HepG2 (cell line): ENCODE measurements around the gene CSNK1D. TPM values are rescaled to one million over a fixed set of nuclear protein-coding genes. Genes with fewer than 3 reads are reported as not detected.

Source experiments
- ATF3 ChIP-seq: sonication (generic); formaldehyde crosslinking; IDR thresholded peaks from 2 replicates; pipeline ENCODE4 v1.4.0; 2020; ENCODE audit warnings: missing genetic modification reagents
- CREB1 ChIP-seq, 2 experiments: fragments of 450-650 bp in 1 of 2; IDR thresholded peaks; 2 replicates each; pipeline ENCODE4 v1.6.1; 2016 to 2017; ENCODE audit warnings: control low read depth in 1 of 2, mild to moderate bottlenecking in 1 of 2, missing compliant biosample characterization in 1 of 2, missing genetic modification characterization in 1 of 2
- DNMT3B ChIP-seq: conservative IDR thresholded peaks from 2 replicates; pipeline ENCODE4 v1.6.1; 2016; ENCODE audit warnings: missing biosample characterization, control low read depth
- ETV6 ChIP-seq: sonication (generic); formaldehyde crosslinking; conservative IDR thresholded peaks from 2 replicates; pipeline ENCODE4 v1.4.0; 2020; ENCODE audit warnings: missing genetic modification reagents
- GABPB1 ChIP-seq: IDR thresholded peaks from 2 replicates; pipeline ENCODE4 v1.6.1; 2016; ENCODE audit warnings: mild to moderate bottlenecking, missing genetic modification reagents, moderate library complexity, missing compliant biosample characterization
- HOXA5 ChIP-seq: sonication (generic); formaldehyde crosslinking; IDR thresholded peaks from 2 replicates; pipeline ENCODE4 v1.4.0; 2020; ENCODE audit warnings: missing genetic modification reagents
- MXD4 ChIP-seq: IDR thresholded peaks from 2 replicates; pipeline ENCODE4 v1.6.1; 2016; ENCODE audit warnings: mild to moderate bottlenecking, missing biosample characterization, missing genetic modification reagents
- NCOR1 ChIP-seq: fragments of 200-600 bp; sonication (generic); IDR thresholded peaks from 2 replicates; pipeline ENCODE4 v1.7.0; 2017; ENCODE audit warnings: antibody characterized with exemption, low read length, borderline replicate concordance
- NFE2L1 ChIP-seq: sonication (generic); formaldehyde crosslinking; IDR thresholded peaks from 2 replicates; pipeline ENCODE4 v1.4.0; 2020; ENCODE audit warnings: missing genetic modification reagents, mild to moderate bottlenecking, borderline replicate concordance
- NFYB ChIP-seq: sonication (generic); formaldehyde crosslinking; IDR thresholded peaks from 2 replicates; pipeline ENCODE4 v1.4.0; 2020; ENCODE audit warnings: missing genetic modification reagents
- POGK ChIP-seq: sonication (generic); formaldehyde crosslinking; conservative IDR thresholded peaks from 2 replicates; pipeline ENCODE4 v1.8.0; 2022; ENCODE audit warnings: mild to moderate bottlenecking, moderate library complexity, missing genetic modification reagents
- RBM22 ChIP-seq: fragments of 200-400 bp; formaldehyde crosslinking; optimal IDR thresholded peaks from 2 replicates; pipeline ENCODE3; 2017; ENCODE audit warnings: mild to moderate bottlenecking, low read length, moderate library complexity
- SIX4 ChIP-seq: sonication (generic); formaldehyde crosslinking; IDR thresholded peaks from 2 replicates; pipeline ENCODE4 v1.4.0; 2020; ENCODE audit warnings: missing genetic modification reagents
- ZBTB25 ChIP-seq: IDR thresholded peaks from 2 replicates; pipeline ENCODE4 v1.6.1; 2018; ENCODE audit warnings: missing genetic modification reagents
- ZFP36L2 ChIP-seq: sonication (generic); formaldehyde crosslinking; IDR thresholded peaks from 2 replicates; pipeline ENCODE4 v1.4.0; 2020; ENCODE audit warnings: missing genetic modification reagents
- ZNF124 ChIP-seq: sonication (generic); formaldehyde crosslinking; IDR thresholded peaks from 2 replicates; pipeline ENCODE4 v1.4.0; 2020; ENCODE audit warnings: missing genetic modification reagents
- ZNF17 ChIP-seq: sonication (generic); formaldehyde crosslinking; IDR thresholded peaks from 2 replicates; pipeline ENCODE4 v1.5.0; 2020; ENCODE audit warnings: mild to moderate bottlenecking, missing genetic modification reagents
- ZNF232 ChIP-seq: sonication (generic); formaldehyde crosslinking; IDR thresholded peaks from 2 replicates; pipeline ENCODE4 v1.4.0; 2020; ENCODE audit warnings: missing genetic modification reagents, borderline replicate concordance
- ZNF260 ChIP-seq: sonication (generic); formaldehyde crosslinking; IDR thresholded peaks from 2 replicates; pipeline ENCODE4 v1.4.0; 2020; ENCODE audit warnings: missing genetic modification reagents, low read depth, mild to moderate bottlenecking, borderline replicate concordance
- ZNF547 ChIP-seq: sonication (generic); formaldehyde crosslinking; IDR thresholded peaks from 2 replicates; pipeline ENCODE4 v1.5.1; 2020; ENCODE audit warnings: mild to moderate bottlenecking, missing genetic modification reagents
- ZNF614 ChIP-seq: IDR thresholded peaks from 2 replicates; pipeline ENCODE4 v1.6.1; 2018; ENCODE audit warnings: missing biosample characterization, missing genetic modification reagents, inconsistent platforms, borderline replicate concordance
- ZNF768 ChIP-seq: sonication (generic); formaldehyde crosslinking; IDR thresholded peaks from 2 replicates; pipeline ENCODE4 v1.4.0; 2020; ENCODE audit warnings: missing genetic modification reagents
- polyA plus RNA-seq, 8 experiments: library from polyadenylated mRNA; depleted of rRNA in 3 of 8; stranded (reverse) in 7 of 8; unstranded in 1 of 8; fragments of >200 nt; fragmentation: Illumina TruSeq in 4 of 8; extraction: Trizol in 4 of 8; gene quantifications; 2 replicates each; pipeline versions ENCODE4 v1.2.1 to v1.2.3, GENCODE V29; 2011 to 2016; ENCODE audit warnings: low read depth in 4 of 8, missing spikeins in 1 of 8, mixed read lengths in 1 of 8; ENCODE audit not compliant: insufficient read depth in 1 of 8
- total RNA-seq, 5 experiments: library from RNA; depleted of rRNA; stranded (reverse); fragments of >200 nt; fragmentation: Illumina TruSeq; extraction: Trizol; gene quantifications; 2 replicates each; pipeline ENCODE4 v1.2.3, GENCODE V29; 2016; ENCODE audit warnings: low read depth in 1 of 5
- TF ChIP-seq, protein P1 (sequence below): sonication (generic); formaldehyde crosslinking; IDR thresholded peaks from 2 replicates; pipeline ENCODE4; 2020; ENCODE audit warnings: missing genetic modification reagents, mild to moderate bottlenecking, borderline replicate concordance

The CSNK1D gene
- total and polyA plus RNA-seq, 2 of the 13 experiments (the other 11 are each of a cell fraction or from before 2014, with no cell fraction given): 31.5 to 128 TPM

GRCh38 chr17:82292251-82293154 is 19.0 kb upstream of the CSNK1D start (continued):
- TF ChIP-seq, protein P1, sequence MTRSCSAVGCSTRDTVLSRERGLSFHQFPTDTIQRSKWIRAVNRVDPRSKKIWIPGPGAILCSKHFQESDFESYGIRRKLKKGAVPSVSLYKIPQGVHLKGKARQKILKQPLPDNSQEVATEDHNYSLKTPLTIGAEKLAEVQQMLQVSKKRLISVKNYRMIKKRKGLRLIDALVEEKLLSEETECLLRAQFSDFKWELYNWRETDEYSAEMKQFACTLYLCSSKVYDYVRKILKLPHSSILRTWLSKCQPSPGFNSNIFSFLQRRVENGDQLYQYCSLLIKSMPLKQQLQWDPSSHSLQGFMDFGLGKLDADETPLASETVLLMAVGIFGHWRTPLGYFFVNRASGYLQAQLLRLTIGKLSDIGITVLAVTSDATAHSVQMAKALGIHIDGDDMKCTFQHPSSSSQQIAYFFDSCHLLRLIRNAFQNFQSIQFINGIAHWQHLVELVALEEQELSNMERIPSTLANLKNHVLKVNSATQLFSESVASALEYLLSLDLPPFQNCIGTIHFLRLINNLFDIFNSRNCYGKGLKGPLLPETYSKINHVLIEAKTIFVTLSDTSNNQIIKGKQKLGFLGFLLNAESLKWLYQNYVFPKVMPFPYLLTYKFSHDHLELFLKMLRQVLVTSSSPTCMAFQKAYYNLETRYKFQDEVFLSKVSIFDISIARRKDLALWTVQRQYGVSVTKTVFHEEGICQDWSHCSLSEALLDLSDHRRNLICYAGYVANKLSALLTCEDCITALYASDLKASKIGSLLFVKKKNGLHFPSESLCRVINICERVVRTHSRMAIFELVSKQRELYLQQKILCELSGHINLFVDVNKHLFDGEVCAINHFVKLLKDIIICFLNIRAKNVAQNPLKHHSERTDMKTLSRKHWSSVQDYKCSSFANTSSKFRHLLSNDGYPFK: peak; percentile 58; the same call in 1 of the 2 replicates
- peak; percentile 88 for TF ChIP-seq GABPB1 (CRISPR knock-in tag)
- TF ChIP-seq CREB1 (IDR thresholded peaks at IDR 0.05): peak; percentile 61; the same call in 1 of the 2 replicates
- TF ChIP-seq CREB1 (CRISPR knock-in tag; IDR thresholded peaks at IDR 0.05): no peak; the same call in 1 of the 2 replicates
- TF ChIP-seq HOXA5: peak; percentile 94
- 0 out of 2 replicates have a peak, but pooled peaks have one; percentile 82 for TF ChIP-seq ZNF17 (CRISPR knock-in tag)
- TF ChIP-seq SIX4 (CRISPR knock-in tag): peak; percentile 30; the same call in 1 of the 2 replicates
- 0 out of 2 replicates have a peak, but pooled peaks have one; percentile 50 for TF ChIP-seq ZNF260 (CRISPR knock-in tag)
- TF ChIP-seq MXD4 (CRISPR knock-in tag): peak; percentile 46; the same call in 1 of the 2 replicates
- TF ChIP-seq NCOR1: no peak
- 0 out of 2 replicates have a peak, but pooled peaks have one; percentile 13 for TF ChIP-seq ATF3 (CRISPR knock-in tag)
- TF ChIP-seq NFYB (CRISPR knock-in tag): peak; percentile 96
- peak; percentile 89; the same call in 1 of the 2 replicates for TF ChIP-seq ZNF124
- peak; percentile 59; the same call in 1 of the 2 replicates for TF ChIP-seq DNMT3B (CRISPR knock-in tag)
- peak; percentile 96 for TF ChIP-seq POGK (CRISPR knock-in tag)
- peak; percentile 80 for TF ChIP-seq ZNF614 (CRISPR knock-in tag)
- peak; percentile 56; the same call in 1 of the 2 replicates for TF ChIP-seq ZNF232 (CRISPR knock-in tag)
- 0 out of 2 replicates have a peak, but pooled peaks have one; percentile 68 for TF ChIP-seq NFE2L1 (CRISPR knock-in tag)
- TF ChIP-seq ZFP36L2: peak; percentile 52; the same call in 1 of the 2 replicates
- TF ChIP-seq ZBTB25 (CRISPR knock-in tag): no peak
- no peak; the same call in none of the 2 replicates for TF ChIP-seq ETV6 (CRISPR knock-in tag)
- TF ChIP-seq RBM22: peak; percentile 69
- peak; percentile 55; the same call in 1 of the 2 replicates for TF ChIP-seq ZNF768 (CRISPR knock-in tag)
- TF ChIP-seq ZNF547: 0 out of 2 replicates have a peak, but pooled peaks have one; percentile 72
